ENCODE results near the gene ATG2B. TPM values are rescaled to one million over a fixed set of nuclear protein-coding genes. Genes with fewer than 3 reads are reported as not detected.

The ATG2B gene
- 6.9 and 9.4 TPM in 2 replicates for total RNA-seq (2014; rRNA removed; shearing (Covaris generic))
- 3.7 and 5.5 TPM in 2 replicates for polyA plus RNA-seq (2015; cell fraction: cytosol; rRNA removed)
- polyA plus RNA-seq (2015; cell fraction: nucleus; rRNA removed) = 14.9 and 15.7 TPM in 2 replicates

DNA sequence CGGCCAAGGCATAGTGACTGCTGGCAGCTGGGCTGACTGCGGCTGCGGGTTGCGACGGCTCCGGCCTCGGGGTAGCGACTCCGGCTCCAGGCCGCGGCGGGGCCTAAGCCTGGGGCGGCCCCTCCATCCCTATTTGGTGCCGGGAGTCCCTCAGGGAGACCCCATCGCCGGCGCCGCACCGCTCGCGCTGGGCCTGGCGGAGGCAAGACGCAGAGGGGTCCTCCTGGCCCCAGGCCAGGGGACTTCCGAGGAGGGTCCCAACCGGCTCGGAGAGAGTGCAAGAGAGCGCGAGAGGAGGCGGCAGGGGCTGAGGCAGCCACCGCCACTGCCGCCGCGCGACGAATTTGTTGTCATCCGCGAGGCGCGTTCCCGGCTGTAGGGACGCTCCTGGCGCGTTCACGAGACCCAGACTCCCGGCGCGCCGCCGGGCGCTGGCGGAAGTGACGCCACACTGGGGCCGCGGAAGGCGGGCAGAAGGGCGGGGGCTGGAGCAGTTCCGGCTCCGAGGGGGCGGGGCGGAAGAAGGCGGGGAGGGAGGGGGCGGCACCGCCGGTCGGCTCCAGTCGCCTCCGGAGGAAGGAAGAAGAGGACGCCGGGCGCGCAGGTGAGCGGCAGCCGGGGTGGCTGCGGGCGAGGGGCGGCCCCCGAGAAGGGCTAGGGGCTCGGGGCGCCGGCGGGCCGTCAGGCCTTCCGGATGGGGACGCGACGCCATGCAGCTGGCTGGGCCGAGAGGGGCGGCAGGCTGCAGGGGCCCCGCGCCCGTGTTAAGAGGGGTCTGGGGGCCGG is at the start of gene ATG2B, which contains the start of gene GSKIP:
Gene ATG2B, minus strand, starts transcription at position 377 of the 786 bp plus-strand sequence. Its CDS starts 365 bp downstream, at position 12.
Gene GSKIP, plus strand, starts transcription at position 562 of the 786 bp plus-strand sequence. CDS start 18,722 bp downstream, outside the sequence.
- peak; percentile 77 for DNase-seq (ENCODE audit: low read depth)

DNA sequence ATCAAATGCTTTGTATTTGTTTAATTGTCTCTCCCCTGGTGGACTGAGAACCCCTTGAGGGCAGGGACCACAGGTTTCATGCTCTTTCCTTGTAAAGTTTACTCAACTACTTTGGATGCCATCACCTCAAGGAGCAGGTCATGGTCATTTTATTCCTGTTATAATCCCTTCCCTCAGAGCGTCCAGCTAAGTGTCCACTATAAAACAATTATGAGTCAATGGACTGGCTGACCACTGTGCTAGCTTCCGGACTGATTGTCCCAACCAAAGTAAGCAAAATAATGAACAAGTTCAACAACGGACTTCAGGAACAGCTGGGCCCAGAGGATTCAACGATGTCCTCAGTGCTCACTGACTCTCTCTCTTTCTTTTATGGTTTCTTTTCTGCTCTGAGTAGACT is 47.0 kb upstream of the ATG2B start:
- DNase-seq (ENCODE audit: low read depth) = no peak

GRCh38 chr14:96409701-96410100 is 46.6 kb upstream of the ATG2B start:
- DNase-seq (ENCODE audit: low read depth) = peak; percentile 81

GRCh38 chr14:96408608-96409007 is 45.5 kb upstream of the ATG2B start:
- no peak for DNase-seq (ENCODE audit: low read depth)

- no peak for DNase-seq (ENCODE audit: low read depth)
Observed at GRCh38 chr14:96407935-96408570, 44.9 kb upstream of the ATG2B start.

DNA sequence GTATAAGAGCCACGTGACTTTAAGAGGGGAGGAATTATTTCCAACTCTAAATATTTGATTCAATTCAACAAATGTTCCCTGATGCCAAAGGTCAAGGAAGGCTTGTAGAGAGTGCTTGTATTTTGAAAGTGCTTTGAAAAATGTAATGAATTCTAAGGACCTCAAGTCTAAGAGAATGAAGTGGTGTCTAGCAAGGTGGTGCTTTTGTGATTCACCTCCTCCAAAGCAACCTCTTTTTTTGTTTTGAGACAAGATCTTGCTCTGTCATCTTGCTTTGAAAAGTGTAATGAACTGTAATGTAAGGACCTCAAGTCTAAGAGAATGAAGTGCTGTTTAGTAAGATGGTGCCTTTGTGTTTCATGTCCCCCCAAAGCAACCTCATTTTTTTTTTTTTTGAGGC is 42.5 kb upstream of the ATG2B start:
- DNase-seq (ENCODE audit: low read depth) = no peak

DNA sequence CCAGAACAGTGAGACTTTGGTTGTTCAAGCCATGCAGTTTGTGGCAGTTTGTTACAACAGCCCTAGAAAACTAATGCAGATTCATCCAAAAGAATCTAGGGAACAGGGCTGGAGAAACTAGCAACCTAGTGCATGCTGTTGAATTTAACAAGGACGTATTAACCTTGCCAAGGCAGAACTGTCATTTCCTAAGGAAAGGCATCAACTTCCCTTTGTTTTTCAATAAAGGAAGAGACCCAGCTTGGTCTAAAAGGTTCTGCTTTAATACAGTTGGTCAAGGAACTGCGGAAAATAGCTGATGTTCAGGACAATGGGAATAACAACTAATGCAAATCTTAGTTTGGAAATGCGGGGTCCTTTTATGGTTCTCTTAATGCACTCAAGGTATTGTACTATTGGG is 40.3 kb upstream of the ATG2B start:
- no peak for DNase-seq (ENCODE audit: low read depth)

GRCh38 chr14:96400495-96400894 is 37.4 kb upstream of the ATG2B start:
- DNase-seq (ENCODE audit: low read depth) = no peak

DNA sequence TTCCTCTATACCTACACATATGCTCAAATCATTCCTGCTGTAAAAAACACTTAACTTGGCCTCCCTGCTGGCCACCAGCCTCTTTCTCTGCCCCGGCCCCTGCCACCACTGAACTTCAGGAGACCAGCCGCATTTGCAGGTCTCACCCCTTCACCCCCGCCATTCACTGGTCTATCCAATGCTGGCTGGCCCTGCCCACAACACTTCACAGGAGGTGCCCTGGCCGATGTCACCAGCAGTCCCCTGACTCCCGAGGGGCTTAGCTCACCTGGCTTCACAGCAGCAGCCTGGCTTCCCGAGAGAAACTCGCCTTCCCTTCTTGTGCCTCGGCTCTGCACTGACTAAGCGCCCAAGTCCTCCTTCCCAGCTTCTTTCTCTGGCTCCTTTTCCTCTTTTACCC is 36.3 kb upstream of the ATG2B start:
- no peak for DNase-seq (ENCODE audit: low read depth)

- DNase-seq (ENCODE audit: low read depth) = no peak
Observed at GRCh38 chr14:96398921-96399320, 35.8 kb upstream of the ATG2B start.

DNA sequence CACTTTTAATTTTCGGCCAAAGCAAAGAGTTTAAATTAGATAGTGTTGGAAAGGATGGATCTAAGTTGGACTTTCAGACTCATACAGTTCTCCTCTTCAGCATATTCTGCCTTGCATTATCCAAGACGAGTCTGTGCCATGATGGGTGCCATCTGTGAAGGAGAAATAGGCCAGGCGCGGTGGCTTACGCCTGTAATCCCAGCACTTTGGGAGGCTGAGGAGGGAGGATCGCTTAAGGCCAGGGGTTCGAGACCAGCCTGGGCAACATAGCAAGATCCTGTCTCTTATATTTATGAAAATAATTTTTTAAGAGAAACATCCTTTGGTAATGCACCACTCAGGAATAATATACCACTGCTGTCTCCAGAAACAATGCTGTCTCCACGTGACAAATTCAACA is 35.3 kb upstream of the ATG2B start:
- DNase-seq (ENCODE audit: low read depth) = no peak

DNA sequence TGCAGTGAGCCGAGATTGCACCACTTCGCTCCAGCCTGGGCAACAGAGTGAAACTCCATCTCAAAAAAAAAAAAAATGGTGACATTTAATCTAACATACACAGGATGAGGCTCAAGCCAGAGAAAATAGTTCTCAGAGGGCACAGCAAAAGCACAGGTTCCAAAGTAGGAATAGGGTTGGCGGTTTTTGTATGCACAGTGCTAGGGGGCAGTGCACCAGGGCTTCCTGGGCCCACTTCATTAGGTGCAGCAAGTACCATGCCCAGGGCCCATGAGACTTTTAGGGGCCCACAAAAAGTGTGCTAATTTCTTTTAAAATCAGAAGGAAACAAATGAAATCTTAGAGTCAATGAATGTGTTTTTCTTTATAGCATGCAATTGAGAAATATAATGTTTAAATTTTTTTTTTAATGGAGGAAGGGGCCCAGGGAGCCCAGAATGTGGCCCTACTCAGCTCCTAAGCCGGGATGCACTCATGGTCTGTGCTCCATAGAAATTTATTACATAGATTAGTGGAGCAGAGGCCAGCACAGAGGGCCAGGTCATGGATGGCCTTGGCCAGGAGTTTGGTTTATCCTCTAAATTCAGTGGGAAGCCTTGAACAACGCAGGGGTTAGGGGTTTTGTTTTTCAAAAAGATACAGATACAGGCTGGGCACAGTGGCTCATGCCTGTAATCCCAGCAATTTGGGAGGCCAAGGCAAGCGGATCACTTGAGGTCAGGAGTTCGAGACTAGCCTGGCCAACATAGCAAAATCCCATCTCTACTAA is 31.1 kb upstream of the ATG2B start:
- no peak for DNase-seq (ENCODE audit: low read depth)

DNA sequence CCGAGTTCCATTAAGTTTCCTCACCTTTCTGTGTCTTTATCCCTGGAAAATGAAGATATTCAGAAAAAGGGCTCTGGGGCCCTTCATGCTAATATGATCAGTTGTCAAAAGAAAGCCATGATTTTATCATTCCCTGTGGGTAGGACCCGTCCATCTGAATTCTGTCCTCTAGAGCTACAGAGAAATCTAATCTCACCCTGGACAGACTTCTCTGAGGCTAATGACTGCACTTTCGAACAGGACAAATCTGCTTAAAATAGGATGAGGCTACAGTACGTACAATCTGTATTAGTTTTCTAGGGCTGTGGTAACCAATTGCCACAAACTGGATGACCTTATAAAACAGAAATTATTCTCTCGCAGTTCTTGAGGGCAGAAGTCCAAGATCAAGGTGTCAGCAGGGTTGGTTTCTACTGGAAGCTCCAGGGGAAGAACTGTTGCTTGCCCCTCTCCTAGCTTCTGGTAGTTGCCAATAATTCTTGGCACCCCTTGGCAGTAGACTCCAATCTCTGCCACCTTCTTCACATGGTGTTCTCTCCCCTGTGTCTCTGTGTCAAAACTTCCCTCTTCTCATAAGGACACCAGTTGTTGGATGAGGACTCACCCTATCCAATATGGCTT is 30.0 kb upstream of the ATG2B start:
- DNase-seq (ENCODE audit: low read depth) = no peak

- peak; percentile 75 for DNase-seq (ENCODE audit: low read depth)
Observed at GRCh38 chr14:96391293-96392118, 28.4 kb upstream of the ATG2B start.

GRCh38 chr14:96390965-96391292 is 27.8 kb upstream of the ATG2B start:
- DNase-seq (ENCODE audit: low read depth) = no peak

DNA sequence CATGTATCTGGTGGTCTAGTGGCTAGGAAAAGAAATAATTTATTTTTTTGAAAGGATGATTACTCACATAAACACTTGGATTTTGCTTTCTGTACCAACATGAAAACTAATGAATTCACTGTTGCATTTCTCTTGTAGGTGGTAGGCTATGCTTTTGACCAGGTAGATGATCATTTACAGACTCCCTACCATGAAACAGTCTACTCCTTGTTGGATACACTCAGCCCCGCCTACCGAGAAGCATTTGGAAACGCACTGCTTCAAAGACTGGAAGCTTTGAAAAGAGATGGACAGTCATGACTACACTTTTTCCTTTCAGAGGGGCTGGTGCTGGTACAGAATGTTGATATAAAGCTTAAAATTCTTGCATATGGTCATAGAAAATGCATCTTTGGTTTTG is 22.2 kb upstream of the ATG2B start:
- DNase-seq (ENCODE audit: low read depth) = no peak

- DNase-seq (ENCODE audit: low read depth) = no peak
Observed at GRCh38 chr14:96384740-96385139, 21.6 kb upstream of the ATG2B start.

DNA sequence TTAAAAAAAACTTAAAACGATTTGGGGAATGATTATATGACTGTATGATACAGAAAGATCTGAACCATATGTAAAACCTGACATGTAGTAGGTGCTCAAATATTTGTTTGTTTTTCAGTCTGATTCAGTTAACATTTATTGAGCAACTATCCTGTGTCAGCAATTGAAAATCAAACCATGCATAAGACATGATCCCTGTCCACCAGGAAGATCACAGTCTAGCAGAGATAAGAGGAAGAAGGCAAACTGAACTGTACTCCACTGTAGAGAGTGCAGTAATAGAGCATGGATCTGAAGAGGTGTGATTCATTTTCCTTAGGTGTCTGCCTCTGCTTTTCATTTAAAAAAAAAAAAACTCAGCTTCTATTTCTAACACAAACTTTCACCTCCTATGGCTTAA is 20.9 kb upstream of the ATG2B start:
- no peak for DNase-seq (ENCODE audit: low read depth)

DNA sequence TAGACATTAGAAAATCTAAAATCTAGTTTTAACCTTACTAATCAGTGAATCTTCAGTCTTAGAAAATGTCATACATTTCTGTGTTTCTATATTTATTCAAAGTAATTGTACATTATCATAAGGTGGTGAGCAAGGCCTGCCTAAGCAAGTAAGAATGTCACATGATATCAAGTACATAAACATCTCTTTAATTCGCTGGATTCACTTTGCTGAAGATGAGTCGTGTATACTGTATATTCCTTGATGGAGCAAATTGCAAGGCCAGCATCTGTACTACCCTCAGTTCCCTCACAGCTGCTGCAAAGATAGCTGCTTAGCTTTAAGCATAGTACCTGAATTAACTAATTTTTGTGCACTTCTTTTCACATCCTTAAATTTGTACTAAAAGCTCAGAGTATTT is 20.3 kb upstream of the ATG2B start:
- DNase-seq (ENCODE audit: low read depth) = no peak

GRCh38 chr14:96380735-96381134 is 17.6 kb upstream of the ATG2B start:
- no peak for DNase-seq (ENCODE audit: low read depth)

- no peak for DNase-seq (ENCODE audit: low read depth)
Observed at GRCh38 chr14:96376093-96376492, 13.0 kb upstream of the ATG2B start.
